Measurements from ENCODE around the gene IGF2BP2.

The IGF2BP2 gene

GRCh38 chr3:185631508-185632206 is 193.2 kb downstream of the IGF2BP2 start:
- DNase-seq = no peak

GRCh38 chr3:185631108-185631507 is 193.7 kb downstream of the IGF2BP2 start:
- DNase-seq = no peak

GRCh38 chr3:185630182-185630622 is 194.6 kb downstream of the IGF2BP2 start:
- no peak for DNase-seq

GRCh38 chr3:185629554-185630181 is 195.2 kb downstream of the IGF2BP2 start:
- DNase-seq = no peak

GRCh38 chr3:185625784-185626183 is 199.1 kb downstream of the IGF2BP2 start:
- DNase-seq = no peak

- DNase-seq = no peak
Measured at GRCh38 chr3:185623939-185624665, 200.7 kb downstream of the IGF2BP2 start.

GRCh38 chr3:185613016-185613415 is 211.8 kb downstream of the IGF2BP2 start:
- DNase-seq = no peak

GRCh38 chr3:185606196-185606595 is 218.6 kb downstream of the IGF2BP2 start:
- no peak for DNase-seq

- DNase-seq = no peak
Measured at GRCh38 chr3:185605566-185605965, 219.3 kb downstream of the IGF2BP2 start.

- no peak for DNase-seq
Measured at GRCh38 chr3:185595526-185595925, 229.3 kb downstream of the IGF2BP2 start.

GRCh38 chr3:185594073-185594472 is 230.8 kb downstream of the IGF2BP2 start:
- DNase-seq = no peak
